Measurements from ENCODE around the gene ST7.
A peak's percentile ranks its signal among the peaks of the same experiment; 100 is the strongest.
"Not testable (repeated sequence)": the region's sequence is repeated elsewhere in the genome, so short reads cannot be mapped to it uniquely, and the experiment has no call there.

The ST7 gene

GRCh38 chr7:117101026-117101425 is 147.7 kb downstream of the ST7 start:
- no peak for DNase-seq

GRCh38 chr7:117110480-117111315 is 157.4 kb downstream of the ST7 start:
- no peak for DNase-seq

GRCh38 chr7:117111535-117111934 is 158.2 kb downstream of the ST7 start:
- no peak for DNase-seq

- no peak for DNase-seq
Observed at GRCh38 chr7:117112640-117113039, 159.3 kb downstream of the ST7 start.

GRCh38 chr7:117113871-117114270 is 160.6 kb downstream of the ST7 start:
- no peak for DNase-seq

- no peak for DNase-seq
Observed at GRCh38 chr7:117114272-117114671, 161.0 kb downstream of the ST7 start.

- no peak for DNase-seq
Observed at GRCh38 chr7:117116211-117116610, 162.9 kb downstream of the ST7 start.

- no peak for DNase-seq
Observed at GRCh38 chr7:117117172-117117571, 163.9 kb downstream of the ST7 start.

- no peak for DNase-seq
Observed at GRCh38 chr7:117118579-117119180, 165.4 kb downstream of the ST7 start.

- DNase-seq: peak; percentile 53
Observed at GRCh38 chr7:117119192-117119924, 166.1 kb downstream of the ST7 start.

GRCh38 chr7:117120321-117120720 is 167.0 kb downstream of the ST7 start:
- DNase-seq: not testable (repeated sequence)

- not testable (repeated sequence) for DNase-seq
Observed at GRCh38 chr7:117122036-117122435, 168.7 kb downstream of the ST7 start.

GRCh38 chr7:117122536-117122935 is 169.2 kb downstream of the ST7 start:
- no peak for DNase-seq

- no peak for DNase-seq
Observed at GRCh38 chr7:117123311-117123926, 170.1 kb downstream of the ST7 start.

GRCh38 chr7:117124591-117125220 is 171.4 kb downstream of the ST7 start:
- no peak for DNase-seq

GRCh38 chr7:117126676-117127075 is 173.4 kb downstream of the ST7 start:
- no peak for DNase-seq

GRCh38 chr7:117127585-117128168 is 174.4 kb downstream of the ST7 start:
- DNase-seq: peak; percentile 19

GRCh38 chr7:117129521-117129955 is 176.2 kb downstream of the ST7 start:
- no peak for DNase-seq

GRCh38 chr7:117130262-117130661 is 177.0 kb downstream of the ST7 start:
- DNase-seq: no peak

- DNase-seq: no peak
Observed at GRCh38 chr7:117132321-117133120, 179.2 kb downstream of the ST7 start.

GRCh38 chr7:117133125-117133524 is 179.8 kb downstream of the ST7 start:
- DNase-seq: no peak

- no peak for DNase-seq
Observed at GRCh38 chr7:117134411-117134810, 181.1 kb downstream of the ST7 start.
